NOMO-1 (cell line): ENCODE measurements around the gene PLOD2.

Experiments
- DNase-seq, 2 experiments: peaks; one replicate each; lab custom pipeline; 2025; ENCODE audit not compliant: unreplicated experiment in 2 of 2; lab: John Stamatoyannopoulos, UW

Gene PLOD2

DNA sequence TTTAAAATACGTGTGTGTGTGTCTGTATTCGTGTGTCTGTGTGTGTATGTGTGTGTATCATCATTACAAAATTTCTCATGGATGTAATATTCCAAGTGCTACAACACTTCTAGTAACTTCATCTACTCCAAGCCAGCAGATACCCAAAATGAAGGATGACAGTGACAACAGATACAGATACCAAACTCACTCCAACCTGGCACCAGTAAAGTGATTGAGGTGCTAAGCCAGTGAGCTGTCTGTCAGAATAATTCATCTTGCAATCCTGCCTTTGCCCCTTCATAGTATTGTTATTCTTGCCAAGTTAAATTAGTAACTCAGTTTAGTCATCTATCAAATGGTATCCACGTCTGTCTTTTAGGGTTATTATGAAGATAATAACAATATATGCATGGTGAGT, 58.1 kb downstream of the PLOD2 start:
- DNase-seq = no peak

DNA sequence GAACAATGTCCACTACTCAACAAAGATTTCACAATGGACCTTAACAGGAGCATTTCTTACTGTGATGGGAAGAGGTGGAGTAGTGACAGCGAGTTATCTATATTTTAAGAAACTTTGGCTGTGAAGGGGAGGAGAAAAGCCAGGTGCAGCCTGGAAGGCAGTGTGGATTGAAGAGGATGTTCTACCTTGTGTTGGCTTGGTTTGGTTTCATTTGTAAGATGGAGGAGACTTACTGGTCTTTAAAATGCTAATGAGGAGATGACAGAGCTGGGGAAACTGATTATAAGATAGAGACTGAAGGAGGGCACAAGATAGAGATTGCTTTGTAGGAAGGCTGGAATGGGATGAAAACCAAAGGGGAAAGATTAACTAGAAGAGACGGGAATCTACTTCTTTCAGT, 59.4 kb downstream of the PLOD2 start:
- DNase-seq = no peak

DNA sequence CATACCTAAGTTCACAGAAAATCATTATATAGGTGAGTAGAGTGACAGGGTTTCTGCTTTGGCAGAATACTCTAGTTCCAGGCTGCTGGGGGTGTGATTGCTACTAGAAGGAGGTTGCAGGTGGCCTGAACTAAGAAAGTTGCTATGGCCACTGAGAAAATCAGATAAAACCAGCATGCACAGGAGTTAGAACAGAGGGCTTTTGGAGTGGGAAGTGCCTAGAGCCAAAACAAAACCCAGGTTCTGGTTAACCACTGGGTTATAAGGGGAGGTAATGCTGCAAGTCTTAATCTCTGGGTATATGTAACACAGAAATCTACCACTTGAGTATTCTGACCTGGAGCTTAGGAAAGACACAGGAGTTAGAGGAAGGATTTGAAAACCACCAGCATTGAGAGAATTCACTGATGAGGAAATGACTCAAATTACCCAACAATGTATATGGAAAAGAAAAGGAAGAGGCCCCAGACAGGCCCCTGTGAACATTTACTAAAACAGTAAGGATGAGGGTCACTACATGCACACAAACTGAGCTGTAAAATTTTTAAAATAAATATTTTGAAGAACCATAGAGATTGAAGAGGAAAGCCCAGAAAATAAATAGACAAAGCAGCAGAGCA, 60.0 kb downstream of the PLOD2 start:
- no peak for DNase-seq

DNA sequence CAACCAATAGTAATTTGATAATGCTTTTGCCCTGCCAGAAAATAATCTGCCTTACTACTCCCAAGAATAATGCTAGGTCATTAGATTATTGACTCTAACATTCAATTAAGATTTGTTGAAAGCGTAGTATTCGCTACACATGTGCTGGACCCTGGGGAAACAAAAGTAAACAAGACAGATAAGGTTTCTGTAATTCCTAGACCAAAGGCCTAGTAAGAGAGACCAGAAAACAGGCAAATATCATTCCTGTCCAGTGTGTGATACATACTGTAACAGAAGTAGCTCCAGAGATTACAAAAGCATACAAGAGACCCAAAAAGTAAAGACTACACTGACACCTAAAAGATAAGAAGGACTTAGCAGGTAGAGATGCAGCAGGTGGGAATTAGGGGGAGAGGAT, 60.8 kb downstream of the PLOD2 start:
- no peak for DNase-seq

DNA sequence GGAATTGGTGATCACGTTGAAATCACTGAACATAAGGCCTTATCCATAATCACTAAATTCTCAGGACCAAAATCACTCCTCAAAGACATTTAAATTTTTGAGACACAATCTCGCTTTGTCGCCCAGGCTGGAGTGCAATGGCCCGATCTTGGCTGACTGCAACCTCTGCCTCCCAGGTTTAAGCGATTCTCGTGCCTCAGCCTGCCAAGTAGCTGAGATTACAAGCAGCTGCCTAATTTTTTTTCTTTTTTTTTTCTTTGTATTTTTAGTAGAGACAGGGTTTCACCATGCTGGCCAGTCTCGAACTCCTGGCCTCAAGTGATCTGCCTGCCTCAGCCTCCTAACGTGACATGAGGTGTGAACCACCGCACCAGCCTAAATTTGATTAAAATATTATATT, 61.7 kb downstream of the PLOD2 start:
- no peak for DNase-seq

DNA sequence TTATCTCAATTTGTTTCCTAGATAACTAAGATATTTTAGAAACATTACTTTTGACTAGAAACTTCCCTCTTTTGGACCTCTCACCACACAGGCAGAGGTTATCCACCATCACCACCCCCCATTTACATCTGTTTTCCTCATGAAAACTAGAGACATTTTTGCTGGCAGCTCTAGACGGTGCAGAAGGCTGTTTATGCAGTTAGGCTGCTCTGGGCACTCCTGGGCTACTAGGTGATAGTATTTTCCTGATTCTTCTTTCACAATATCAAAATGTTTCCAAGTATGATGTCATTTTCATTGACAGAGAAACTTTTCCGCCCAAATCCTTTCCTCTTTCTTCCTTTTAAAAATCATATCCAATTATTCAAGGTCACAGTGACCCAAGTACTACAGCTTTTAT, 67.1 kb downstream of the PLOD2 start:
- DNase-seq = no peak

GRCh38 chr3:146092230-146092629, 68.8 kb downstream of the PLOD2 start:
- DNase-seq = no peak

DNA sequence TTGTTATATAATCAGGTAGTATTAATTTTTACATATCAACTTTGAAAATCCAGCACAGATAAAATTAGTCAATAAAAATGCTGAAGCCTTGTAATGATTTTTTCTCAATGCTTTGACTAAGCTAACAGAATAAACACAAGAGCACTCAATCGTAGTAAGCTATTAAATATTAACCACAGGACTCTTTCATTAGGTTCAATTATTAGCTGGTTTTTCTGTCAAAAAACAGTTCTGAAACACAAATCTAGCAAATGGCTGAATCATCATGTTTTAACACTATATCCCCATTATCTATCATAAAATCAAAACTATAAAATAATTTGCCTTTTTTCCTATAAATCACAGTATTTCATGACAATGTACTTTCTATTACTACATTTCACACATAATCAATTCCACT, 69.6 kb downstream of the PLOD2 start:
- DNase-seq = no peak

- DNase-seq = no peak
These were observed 70.5 kb downstream of the PLOD2 start for GRCh38 chr3:146090521-146090920.

DNA sequence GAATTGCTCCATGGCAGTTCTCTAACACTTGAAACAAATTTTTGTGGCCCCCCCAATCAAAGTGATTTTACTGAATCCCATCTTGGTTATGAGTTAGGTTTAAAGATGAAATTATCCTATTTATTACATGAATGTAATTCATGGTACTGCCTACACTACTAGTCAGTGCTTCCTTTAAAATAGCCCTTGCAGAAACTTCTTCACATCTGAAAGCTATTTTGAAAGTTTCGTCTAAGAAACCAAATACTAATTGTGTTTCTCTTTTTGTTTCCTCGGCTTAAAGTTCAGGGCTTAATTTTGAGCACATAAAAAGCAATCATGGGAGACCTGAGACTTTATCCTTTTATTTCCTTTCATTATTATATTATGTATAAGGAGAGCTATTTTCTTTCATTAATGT, 72.1 kb downstream of the PLOD2 start:
- no peak for DNase-seq

DNA sequence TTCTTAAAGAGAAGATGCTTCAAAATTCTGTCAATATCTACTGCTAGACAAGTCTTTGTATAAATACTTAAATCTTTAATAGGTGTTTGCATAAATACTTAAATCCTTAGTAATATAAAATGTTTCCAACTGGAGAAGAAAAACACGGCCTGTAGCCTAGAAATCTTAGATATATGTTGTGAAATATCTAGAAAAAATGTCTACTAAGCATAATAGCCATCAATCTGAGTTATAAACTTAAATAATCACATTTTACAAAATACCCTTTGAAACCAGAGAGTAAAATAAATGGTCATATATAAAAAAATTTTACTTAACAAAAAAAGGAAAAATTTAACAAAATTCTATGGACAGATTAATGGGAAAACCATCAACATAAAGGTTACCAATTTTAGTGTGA, 73.9 kb downstream of the PLOD2 start:
- no peak for DNase-seq

DNA sequence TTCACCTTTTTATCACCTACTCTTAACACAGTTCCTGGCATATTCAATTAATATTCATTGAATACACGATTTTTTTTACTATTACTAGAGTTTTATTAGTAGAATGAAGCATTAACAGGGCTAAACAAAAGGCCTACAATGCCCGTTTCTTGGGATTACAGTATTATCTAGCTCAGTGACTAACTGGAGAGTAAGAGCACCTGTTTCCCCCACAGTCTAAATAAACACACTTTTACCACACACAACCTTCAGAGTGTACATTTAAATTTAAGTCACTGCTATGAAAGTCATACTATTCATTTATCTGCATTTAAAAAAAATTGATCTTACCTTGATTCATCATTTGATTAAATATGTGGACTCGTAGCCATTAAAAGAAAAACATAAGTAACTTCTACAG, 74.8 kb downstream of the PLOD2 start:
- DNase-seq = no peak

GRCh38 chr3:146085678-146086077, 75.3 kb downstream of the PLOD2 start:
- no peak for DNase-seq

DNA sequence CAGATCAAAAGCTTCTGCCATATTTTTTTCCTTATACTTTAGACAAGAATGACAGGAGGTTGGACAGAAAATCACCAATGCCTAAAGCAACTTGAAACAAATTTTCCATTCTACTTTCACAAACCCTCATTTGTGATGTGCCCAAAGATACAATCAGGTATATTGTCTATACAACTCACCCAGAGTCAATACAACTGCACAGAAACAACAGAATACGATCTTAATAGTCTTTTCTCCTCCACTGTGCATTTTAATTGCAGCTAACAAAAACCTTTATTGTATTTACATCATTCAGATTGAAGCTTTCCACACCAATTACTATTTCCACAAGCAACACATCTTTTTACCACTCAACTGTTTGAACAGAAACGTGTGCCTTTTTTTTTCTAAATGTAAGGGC, 80.4 kb downstream of the PLOD2 start:
- no peak for DNase-seq

- DNase-seq = no peak
These were observed 83.0 kb downstream of the PLOD2 start for GRCh38 chr3:146078031-146078430.

- no peak for DNase-seq
These were observed 83.8 kb downstream of the PLOD2 start for GRCh38 chr3:146077181-146077580.

GRCh38 chr3:146072824-146073223, 88.2 kb downstream of the PLOD2 start:
- no peak for DNase-seq

GRCh38 chr3:146072061-146072460, 88.9 kb downstream of the PLOD2 start:
- no peak for DNase-seq

DNA sequence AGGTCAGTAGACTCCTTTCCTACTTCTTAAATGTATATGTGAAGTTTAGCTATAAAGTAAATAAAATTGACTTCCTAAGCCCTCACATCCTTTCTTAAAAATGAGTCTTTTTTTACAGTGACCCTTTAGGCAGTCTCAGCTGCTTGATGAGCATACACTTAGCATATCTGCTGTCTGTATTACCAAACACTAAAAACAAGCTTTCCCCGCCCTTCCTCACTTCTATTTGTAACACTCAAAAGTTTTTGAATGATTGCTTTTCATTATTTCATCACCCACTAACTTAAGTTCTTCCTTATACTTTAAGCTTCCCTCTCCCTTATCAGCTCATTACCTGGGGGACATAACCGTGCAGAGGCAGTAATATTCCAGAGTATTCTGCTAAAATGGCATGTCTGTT, 89.4 kb downstream of the PLOD2 start:
- DNase-seq = no peak

- DNase-seq = no peak
These were observed 93.9 kb downstream of the PLOD2 start for GRCh38 chr3:146067048-146067447.

- DNase-seq = peak in 1 of 2 experiments; percentile 21
These were observed 95.4 kb downstream of the PLOD2 start for GRCh38 chr3:146065573-146066006.

DNA sequence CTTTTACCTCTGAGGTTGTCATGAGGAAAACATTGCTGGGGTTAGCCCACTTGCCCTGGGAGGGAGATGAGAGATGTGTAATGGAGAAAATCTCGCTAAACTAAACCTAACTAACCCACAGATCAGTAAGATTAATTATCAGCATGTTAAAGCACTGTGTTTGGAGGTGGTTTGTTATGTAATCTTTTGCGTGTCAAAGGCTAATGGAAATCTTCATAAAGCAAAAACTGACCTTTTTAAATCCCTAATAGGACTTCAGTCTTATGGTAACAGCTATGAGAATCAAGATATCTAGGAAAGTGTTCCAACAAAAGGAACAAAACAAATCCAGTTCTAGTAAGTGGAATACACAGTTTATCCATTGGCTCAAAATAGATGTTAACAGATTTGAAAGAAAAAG, 102.7 kb downstream of the PLOD2 start:
- no peak for DNase-seq

GRCh38 chr3:146052791-146053310, 108.1 kb downstream of the PLOD2 start:
- no peak for DNase-seq
